Smooth muscle cell of the brain vasculature (primary cell): ENCODE data around the gene FANK1.
"Not testable (repeated sequence)": the region's sequence is repeated elsewhere in the genome, so short reads cannot be mapped to it uniquely, and the experiment has no call there.

Source experiments
- DNase-seq: peaks from one replicate; pipeline ENCODE4 v3.0.0-alpha.2; 2012; ENCODE audit warnings: low read depth, low spot score

The FANK1 gene

DNA sequence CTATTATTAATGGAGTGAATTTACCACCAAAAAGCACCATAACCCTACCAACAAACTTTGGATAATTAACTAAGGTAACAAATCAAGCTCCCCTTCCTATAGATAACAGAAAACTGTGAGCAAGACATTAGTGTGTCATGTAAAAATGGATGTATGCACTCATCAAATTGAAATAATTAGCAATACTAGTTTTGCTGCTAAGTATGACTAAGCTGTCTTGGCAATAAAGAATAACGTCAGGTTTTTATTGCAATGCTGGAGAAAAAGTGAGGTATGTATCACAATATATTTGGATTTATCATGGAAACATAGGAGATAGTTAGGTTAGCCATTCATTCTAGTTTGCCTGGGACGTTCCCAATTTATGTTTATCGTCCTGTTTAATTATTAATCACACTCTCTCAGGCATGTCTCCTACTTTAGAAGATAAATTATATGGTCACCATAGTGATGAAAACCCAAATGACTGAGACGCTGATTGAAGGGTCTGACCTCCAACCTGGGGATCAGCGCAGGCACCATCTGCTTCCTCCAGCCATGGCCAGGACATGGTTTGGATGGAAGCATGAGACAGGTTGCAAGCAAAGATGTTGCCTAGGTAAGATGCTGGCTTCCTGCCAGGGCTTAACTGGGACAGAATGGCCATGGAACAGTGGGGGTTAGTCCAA lies 125.6 kb downstream of the FANK1 start:
- DNase-seq = no peak

DNA sequence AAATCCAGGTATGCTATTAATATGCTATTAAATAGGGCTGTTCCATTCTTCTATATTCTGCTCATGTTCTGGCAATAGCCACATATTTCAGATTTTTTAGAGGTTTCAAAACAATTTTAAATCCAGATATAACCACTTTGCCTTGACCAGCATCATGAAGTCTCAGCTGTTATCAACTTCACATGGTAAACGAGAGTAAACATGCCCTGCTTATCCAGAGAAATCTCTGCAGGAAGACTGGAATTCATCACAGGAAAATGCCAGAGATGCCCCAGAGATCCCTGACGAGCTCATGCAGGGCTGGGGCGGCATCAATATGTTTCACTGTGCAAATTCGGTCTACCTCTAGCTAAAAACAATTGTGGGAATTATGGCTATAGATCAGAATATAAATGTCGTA lies 126.5 kb downstream of the FANK1 start:
- DNase-seq = no peak

DNA sequence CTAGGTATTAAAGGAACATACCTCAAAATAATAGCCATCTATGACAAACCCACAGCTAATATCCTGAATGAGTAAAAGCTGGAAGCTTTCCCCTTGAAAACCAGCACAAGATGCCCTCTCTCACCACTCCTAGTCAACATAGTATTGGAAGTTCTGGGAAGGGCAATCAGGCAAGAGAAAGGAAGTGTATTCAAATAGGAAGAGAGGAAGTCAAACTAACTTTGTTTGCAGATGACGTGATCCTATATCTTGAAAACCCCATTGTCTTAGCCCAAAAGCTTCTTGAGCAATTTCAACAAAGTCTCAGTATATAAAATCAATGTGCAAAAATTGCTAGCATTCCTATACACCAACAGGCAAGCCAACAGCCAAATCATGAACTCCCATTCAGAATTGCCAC lies 131.3 kb downstream of the FANK1 start:
- DNase-seq = no peak

DNA sequence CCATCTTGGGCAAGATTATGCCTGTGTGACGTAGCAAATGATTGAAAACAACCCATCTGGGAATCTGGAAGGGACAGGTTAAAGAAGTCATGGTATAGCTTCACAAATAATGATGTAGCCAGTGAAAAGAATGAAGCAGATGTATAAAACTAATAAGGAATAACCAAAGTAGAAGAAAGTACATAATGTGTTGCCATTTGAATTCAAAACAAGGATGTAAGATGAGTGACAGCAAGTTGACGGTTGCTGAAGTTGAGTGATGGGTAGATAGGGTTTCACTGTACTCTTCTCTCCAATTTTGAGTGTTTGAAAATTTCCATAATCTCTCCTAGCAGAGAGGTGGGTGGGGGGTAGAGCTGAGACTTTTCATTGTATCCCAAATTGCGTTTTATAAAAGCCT lies 133.6 kb downstream of the FANK1 start:
- DNase-seq = no peak

DNA sequence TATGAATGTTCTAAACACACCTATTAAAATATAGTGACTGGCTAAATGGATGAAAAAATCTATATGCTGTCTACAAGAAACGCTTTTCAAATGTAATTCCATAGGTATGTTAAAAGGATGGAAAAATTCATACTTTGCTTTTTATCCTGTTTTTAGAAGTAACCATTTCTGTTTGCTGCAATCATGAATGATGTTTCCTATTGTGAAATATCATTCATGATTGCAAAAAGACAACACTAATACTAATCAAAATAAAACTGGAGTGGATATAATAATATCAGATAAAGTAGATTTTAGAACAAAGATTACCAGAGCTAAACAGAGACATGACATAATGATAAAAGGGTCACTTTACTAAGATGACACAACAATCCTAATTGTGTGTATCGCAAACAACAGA lies 138.2 kb downstream of the FANK1 start:
- no peak for DNase-seq

DNA sequence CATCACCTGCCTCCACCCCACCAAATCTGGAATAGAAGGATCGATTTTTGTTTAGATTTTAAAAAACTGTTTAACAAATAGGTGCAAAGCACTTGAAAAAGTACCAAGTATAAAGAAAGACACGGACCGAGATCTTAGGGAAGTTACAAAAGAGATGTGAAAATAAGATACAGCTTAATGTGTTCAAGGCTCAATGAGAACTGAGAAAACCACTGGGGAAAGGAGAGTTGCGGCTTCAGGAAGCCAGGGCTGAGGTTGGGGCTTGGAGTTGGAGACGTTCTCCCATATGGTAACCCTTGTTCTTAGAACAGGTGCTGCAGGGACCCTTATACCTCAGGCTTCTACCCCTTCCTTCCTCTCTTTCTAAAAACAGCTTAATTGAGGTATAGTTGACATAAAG lies 140.2 kb downstream of the FANK1 start:
- no peak for DNase-seq

DNA sequence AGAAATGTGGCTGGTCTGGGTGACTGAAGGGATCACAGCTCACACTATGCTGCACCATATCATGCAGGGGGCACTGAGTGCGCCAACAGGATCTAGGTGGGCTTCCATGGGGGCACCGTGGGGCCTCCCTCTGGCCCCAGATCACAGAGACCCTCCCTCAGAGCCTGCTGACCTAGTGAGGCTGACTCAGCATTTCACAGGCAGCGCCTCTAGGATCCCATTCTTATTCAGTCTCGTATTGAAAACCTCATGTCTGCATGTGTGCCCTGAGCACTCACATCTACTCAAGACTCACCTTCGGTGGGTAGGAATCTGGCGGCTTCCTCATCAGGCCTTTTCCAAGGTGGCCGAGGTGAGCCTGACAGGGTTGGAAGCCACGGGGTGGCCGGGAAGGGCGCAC lies 141.6 kb downstream of the FANK1 start:
- no peak for DNase-seq

DNA sequence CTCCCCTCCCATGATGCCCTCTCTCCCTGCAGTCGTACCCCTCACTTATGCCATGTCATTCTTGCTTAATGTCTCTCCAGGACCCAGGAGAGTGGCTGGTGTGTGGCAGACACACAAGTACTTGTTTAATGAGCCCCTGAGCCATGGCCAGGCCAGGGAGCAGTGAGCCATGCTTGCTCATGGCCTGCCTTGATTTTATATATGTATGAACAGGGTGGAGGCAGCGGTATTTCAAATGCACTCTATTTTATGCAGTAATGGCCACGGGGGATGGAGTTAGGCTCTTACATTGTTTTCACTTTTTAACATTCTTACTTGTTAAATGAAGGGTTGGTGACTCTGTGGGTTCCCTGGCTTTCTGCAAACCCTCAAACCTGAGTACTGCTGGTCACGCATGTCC lies 144.8 kb downstream of the FANK1 start:
- DNase-seq = no peak

DNA sequence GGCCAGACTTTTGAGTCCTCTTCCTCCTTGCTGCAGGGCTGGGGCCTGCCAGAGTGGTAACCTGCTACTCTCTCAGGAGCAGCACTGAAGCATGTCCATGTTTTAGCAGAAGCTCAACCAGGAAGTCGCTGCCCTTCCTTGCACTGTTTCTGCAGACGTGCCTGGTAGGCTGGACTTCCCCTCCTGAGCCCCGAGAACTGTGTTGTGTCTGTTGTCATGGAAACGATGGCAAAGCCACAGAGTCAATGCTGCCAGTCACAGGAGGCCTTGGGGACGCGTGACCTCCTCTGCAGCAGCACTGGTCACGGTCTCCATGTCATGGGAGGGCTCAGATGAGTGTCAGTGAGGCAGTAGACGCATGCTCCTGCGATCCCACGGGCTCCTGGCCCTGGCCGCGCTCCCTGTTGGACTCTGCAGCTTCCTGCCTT lies 145.5 kb downstream of the FANK1 start:
- no peak for DNase-seq

DNA sequence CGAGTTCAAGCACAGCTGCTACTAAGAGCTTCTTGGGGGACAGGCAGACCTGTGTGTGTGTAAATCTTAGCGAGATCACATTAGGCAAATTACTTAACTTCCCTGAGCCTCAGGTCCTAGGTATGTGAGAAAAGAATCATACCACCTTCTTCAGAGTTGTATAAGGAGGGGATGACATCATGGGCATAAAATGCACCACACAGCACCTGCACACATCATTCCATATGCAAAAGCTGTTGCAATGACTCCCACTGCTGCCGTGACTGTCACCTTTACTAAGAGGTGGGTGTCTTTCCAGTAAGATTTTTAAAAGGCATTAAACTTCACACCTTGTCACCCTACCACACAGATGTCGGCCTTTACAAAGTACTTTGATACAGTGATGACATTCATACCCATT lies 146.0 kb downstream of the FANK1 start:
- DNase-seq = no peak

DNA sequence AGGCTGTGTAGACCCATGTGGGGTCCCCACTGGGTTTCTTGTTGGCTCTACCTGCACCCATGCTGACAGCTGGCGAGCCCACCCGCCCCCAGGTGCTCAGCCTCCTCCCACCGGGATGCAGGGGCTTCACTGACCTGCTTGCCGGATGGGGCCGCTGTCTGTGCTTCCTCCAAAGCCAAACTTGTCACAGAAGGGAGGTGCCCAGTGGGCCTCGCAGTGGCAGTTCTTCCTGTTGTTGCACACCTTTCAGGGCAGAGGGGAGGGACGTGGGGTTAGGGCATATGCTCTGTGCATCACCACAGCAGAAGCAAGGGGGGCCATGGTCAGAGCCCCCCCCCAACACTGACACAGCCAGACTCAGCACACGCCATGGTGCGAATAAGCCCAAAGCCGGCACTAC lies 146.5 kb downstream of the FANK1 start:
- DNase-seq = no peak

DNA sequence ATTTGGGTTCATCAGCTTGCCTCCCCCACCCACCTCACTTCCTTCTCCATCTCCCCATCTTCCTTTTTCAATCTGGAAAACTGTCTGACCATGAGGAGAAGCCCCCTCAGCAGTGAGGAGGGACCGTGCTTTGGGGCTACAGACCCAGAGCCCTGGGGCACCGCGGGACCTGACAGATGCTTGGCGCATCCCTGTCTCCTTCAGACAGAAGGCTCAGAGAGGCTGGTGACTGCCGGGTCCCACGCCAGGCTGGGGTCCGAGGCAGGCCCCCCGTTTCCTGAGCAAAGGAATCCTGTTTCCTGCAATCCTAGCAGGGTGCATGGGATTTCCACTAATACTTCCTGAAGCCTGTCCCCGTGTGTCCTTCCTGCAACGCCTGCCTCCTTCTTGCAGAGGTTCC lies 147.0 kb downstream of the FANK1 start:
- DNase-seq = no peak

DNA sequence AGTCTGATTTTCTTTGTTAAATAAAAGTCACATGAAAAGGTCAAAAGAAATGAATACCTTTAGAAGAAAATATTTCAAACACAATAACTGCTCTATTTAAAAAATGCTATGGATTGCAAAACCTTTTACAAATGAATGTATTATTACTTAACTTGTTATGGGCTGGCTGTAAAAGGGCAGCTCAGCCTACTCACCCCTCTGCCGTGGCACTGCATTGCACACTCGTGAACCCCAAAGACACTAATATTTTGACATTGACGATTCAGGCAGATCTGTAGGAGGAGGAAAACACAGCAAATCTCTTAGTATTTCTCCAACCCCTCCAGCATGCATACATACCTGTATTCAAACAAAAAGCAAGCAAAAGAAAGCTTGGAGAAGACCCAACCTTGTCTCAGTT lies 149.5 kb downstream of the FANK1 start:
- DNase-seq = no peak

DNA sequence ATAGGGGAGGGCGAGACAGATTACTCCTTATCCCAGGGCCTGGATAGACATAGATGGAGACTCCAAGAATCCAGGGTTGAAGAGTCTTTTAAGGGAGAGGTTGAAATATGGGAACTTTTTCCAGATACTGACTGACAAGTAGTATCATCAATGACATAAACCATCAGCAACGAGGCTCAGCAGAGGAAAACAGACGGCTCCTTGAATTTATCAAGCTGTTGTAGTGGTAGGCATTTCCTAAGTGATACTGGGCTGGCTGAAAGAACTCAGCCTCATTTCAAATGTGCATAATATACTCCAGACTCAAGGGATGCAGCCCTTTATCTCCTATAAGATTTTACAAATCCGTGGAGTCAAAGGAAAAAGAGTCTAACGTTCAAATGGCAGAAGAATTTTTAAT lies 150.5 kb downstream of the FANK1 start:
- no peak for DNase-seq

DNA sequence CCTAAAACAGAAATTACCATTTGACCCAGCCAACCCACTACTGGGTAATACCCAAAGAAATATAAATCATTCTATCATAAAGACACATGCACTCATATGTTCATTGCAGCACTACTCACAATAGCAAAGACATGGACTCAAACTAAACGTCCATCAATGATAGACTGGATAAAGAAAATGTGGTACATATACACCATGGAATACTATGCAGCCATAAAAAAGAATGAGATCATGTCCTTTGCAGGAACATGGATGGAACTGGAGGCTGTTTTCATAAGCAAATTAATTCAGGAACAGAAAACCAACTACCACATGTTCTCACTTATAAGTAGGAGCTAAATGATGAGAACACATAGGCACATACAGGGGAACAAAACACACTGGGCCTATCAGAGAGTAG lies 151.4 kb downstream of the FANK1 start:
- not testable (repeated sequence) for DNase-seq

DNA sequence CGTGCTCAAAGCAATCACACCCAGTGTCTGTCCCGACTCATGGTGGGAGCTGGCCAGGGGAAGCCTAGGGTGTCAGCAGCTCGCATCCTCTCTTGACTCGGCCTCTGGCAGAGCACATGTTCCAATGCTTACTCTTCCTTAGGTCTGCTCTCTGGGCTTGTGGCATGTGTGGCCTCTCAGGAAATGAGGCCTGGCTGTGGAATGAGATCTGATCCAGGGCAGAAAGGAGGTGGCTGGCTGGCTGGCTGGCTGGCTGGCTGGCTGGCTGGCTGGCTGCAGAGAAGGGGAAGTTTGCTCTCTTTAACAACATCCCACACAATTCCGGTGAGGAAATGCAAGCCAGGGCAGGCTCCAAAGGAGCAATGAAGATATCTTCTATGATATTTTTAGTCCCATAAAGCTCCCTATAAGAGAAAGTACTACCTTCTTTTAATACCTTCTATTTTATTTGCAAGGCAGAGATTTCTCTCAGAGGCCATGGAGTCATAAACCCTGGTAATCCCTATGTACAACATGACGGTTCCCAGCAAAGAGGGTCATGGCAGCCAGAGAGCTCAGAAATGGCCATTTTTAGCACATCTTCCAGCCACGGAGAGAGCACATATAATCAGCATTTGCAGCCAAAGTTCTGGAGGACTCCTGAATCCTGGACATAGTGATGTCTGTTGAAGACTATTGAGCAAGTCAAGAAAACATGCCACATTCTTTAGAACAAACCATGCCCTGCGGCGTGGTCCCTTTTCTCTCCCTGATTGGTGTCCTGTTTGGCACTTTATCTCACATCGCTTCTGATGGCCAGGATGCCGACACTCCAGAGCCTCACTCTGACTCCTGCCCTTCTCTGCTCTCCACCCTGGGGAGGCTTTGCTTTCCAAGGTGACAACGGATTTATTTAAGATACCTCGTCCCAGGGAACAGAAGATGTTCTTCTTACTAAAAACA lies 153.7 kb downstream of the FANK1 start:
- no peak for DNase-seq

DNA sequence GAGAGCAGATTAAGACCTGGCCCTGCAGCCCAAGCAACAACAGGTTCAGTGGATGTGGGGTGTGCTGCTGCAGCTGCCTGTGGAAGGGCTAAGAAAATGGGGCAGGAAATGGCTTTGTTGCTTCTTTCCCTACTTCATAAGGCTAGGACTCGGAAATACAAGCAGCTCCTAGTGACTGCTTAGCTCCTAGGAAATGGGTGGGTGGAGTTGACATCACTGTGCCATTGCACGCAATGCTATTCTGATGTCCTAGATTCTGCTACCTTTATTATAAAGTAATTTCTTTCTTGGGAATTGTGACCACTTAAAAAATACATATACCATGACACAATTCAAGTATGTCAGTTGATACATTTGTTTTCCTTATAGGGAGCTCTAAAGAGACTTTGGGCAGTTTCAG lies 155.8 kb downstream of the FANK1 start:
- DNase-seq = no peak

DNA sequence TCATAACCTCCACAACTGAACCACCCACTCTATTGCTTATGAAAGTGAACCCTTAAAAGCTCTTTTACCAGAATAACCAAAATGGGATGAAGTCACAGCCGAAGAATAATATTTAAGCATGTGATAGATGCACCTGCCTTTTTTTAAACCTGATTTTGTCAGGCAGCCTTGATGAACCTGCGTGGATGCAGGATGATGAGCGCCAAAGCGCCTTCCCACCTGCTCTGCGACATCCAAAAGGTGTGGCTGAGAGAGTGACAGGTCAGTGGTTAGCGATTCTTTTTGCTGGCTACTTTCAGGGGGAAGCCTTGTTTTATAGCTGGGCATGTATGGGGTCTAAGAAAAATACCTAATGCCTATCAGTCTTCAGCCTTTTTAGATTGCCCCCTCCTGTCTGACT lies 157.8 kb downstream of the FANK1 start:
- DNase-seq = no peak

DNA sequence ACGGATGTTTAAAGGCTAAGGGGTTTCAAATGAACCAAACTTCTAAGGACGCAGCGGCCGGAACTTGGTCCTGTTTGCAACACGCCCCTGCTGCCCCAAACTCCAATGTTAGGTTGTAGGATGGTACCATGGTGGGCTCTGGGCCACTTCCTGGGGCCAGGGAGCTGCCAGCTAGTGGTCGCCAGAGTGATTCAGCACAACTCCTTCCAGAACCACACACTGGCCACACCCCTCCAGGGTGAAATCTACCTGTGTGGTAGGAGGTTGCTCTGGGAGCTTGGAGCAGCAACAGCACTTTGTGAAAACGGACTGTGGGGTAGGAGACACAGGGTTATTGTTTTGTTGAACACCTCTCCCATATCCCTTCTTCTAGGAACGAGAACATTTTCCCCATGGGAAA lies 161.1 kb downstream of the FANK1 start:
- DNase-seq = no peak

DNA sequence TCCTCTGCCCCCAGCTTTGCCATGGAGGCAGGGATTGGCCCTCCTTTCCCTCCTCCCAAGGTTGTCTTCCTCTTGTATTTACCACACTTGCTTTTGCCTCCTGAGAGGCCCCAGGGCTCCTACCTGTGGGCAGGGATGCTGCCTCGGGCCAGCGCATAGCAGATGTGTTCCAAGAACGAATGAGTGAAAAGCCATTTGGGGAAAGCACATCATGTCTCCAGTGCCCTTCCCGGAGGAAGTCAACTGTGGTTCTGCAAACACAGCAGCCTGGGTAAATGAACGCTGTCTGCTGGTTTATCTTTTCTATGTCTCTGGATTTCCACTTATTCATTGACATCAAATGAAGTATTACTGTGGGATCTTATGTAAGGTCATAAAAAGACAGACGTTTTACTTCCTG lies 161.7 kb downstream of the FANK1 start:
- DNase-seq = no peak

DNA sequence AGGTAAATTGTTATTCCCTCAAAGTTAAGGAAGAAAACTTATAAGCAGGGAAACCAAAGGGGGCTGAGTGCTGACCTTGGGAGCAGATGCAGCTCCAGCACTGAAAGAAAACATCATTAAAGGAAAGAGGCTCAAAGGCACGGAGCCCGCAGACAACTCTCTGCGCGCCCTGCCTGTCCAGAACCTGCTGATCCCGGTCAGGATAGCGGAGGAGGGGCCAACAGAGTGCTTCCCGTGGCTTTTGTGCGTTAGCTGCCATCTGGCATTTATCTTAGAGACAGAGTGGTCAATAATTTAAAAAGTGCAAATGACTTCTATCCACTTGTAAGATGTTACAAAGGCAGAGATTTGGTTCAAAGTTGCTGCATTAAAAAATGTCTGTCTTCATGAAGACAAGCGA lies 162.1 kb downstream of the FANK1 start:
- no peak for DNase-seq
